Stomach (tissue), 4 donors: ENCODE measurements around the gene KCTD10.

Source experiments
- CTCF ChIP-seq, 7 experiments: fragments of 450-650 bp in 4 of 7; fragments of 200-600 bp in 3 of 7; sonication (generic) in 3 of 7; IDR thresholded peaks; one replicate each; pipeline ENCODE4 v1.5.1; 2016 to 2019; ENCODE audit warnings: antibody characterized with exemption in 7 of 7, control low read depth in 2 of 7, mild to moderate bottlenecking in 1 of 7
- EP300 ChIP-seq: sonication (generic); formaldehyde crosslinking; IDR thresholded peaks from one replicate; pipeline ENCODE4 v1.6.1; 2017; ENCODE audit warnings: antibody characterized with exemption
- POLR2AphosphoS5 ChIP-seq, 3 donors: sonication (generic); formaldehyde crosslinking; IDR thresholded peaks; one replicate each; pipeline ENCODE4 v1.6.1; 2016; ENCODE audit warnings: antibody characterized with exemption in 3 of 3

- TF ChIP-seq CTCF (IDR thresholded peaks at IDR 0.05) (no peak), POLR2AphosphoS5 (IDR thresholded peaks at IDR 0.05) (peak; percentile 74 to 82 (median 80)), EP300 (peak; percentile 2)
These were observed at the start of gene KCTD10, which contains the start of gene UBE3B for GRCh38 chr12:109477185-109477962.
